HL-60/S4 treated with retinoic acid at 250 ng/mL for 4 days and 3 days (cell line): ENCODE data around the gene ADIPOR2.

Experiments
- in situ Hi-C: fragments of 300-500 bp; cut with MboI; formaldehyde crosslinking; loops from 2 replicates; pipeline ENCODE4 v1.7.0; 2022; ENCODE audit warnings: low sequenced_read_pairs

The ADIPOR2 gene

GRCh38 chr12:1768615-1769014 lies 77.7 kb downstream of the ADIPOR2 start:
- in situ Hi-C loops, result no loop called here

GRCh38 chr12:1769809-1770494 lies 79.1 kb downstream of the ADIPOR2 start:
- in situ Hi-C loops, result no loop called here

GRCh38 chr12:1773937-1774655 lies 83.2 kb downstream of the ADIPOR2 start:
- in situ Hi-C loops, result no loop called here

GRCh38 chr12:1776170-1776921 lies 85.5 kb downstream of the ADIPOR2 start:
- in situ Hi-C loops, result loop anchor here (25.0 kb wide), 1 partner anchor 786 kb away; no protein-coding TSS in a partner anchor

- in situ Hi-C loops, result loop anchor here (25.0 kb wide), 1 partner anchor 785 kb away; no protein-coding TSS in a partner anchor
Observed at GRCh38 chr12:1777798-1778197, 86.9 kb downstream of the ADIPOR2 start.

- in situ Hi-C loops, result loop anchor here (25.0 kb wide), 1 partner anchor 783 kb away; no protein-coding TSS in a partner anchor
Observed at GRCh38 chr12:1778911-1779310, 88.0 kb downstream of the ADIPOR2 start.

- in situ Hi-C loops, result loop anchor here (25.0 kb wide), 1 partner anchor 783 kb away; no protein-coding TSS in a partner anchor
Observed at GRCh38 chr12:1779783-1780182, 88.9 kb downstream of the ADIPOR2 start.

GRCh38 chr12:1781772-1782171 lies 90.9 kb downstream of the ADIPOR2 start:
- in situ Hi-C loops, result loop anchor here (25.0 kb wide), 1 partner anchor 781 kb away; no protein-coding TSS in a partner anchor

GRCh38 chr12:1782215-1782614 lies 91.3 kb downstream of the ADIPOR2 start:
- in situ Hi-C loops, result loop anchor here (25.0 kb wide), 1 partner anchor 780 kb away; no protein-coding TSS in a partner anchor

- in situ Hi-C loops, result loop anchor here (5.0 to 25.0 kb wide), 2 partner anchors 140 to 775 kb away; no protein-coding TSS in a partner anchor
Observed at GRCh38 chr12:1787714-1788113, 96.8 kb downstream of the ADIPOR2 start.

GRCh38 chr12:1790444-1790843 lies 99.6 kb downstream of the ADIPOR2 start:
- in situ Hi-C loops, result loop anchor here (25.0 kb wide), 1 partner anchor 772 kb away; no protein-coding TSS in a partner anchor

GRCh38 chr12:1791104-1791841 lies 100.4 kb downstream of the ADIPOR2 start:
- in situ Hi-C loops, result loop anchor here (25.0 kb wide), 1 partner anchor 771 kb away; no protein-coding TSS in a partner anchor

GRCh38 chr12:1792406-1792805 lies 101.5 kb downstream of the ADIPOR2 start:
- in situ Hi-C loops, result loop anchor here (25.0 kb wide), 1 partner anchor 770 kb away; no protein-coding TSS in a partner anchor

- in situ Hi-C loops, result loop anchor here (25.0 kb wide), 1 partner anchor 769 kb away; no protein-coding TSS in a partner anchor
Observed at GRCh38 chr12:1793426-1794210, 102.7 kb downstream of the ADIPOR2 start.

GRCh38 chr12:1794440-1795090 lies 103.7 kb downstream of the ADIPOR2 start:
- in situ Hi-C loops, result loop anchor here (25.0 kb wide), 1 partner anchor 768 kb away; no protein-coding TSS in a partner anchor

GRCh38 chr12:1795221-1795784 lies 104.4 kb downstream of the ADIPOR2 start:
- in situ Hi-C loops, result loop anchor here (25.0 kb wide), 1 partner anchor 767 kb away; no protein-coding TSS in a partner anchor

GRCh38 chr12:1795785-1796514 lies 105.1 kb downstream of the ADIPOR2 start:
- in situ Hi-C loops, result loop anchor here (25.0 kb wide), 1 partner anchor 766 kb away; no protein-coding TSS in a partner anchor
